HG02885 (cell line): Measurements from ENCODE around the gene ATIC.

ENCODE experiments used
- ATAC-seq: cut with Tn5 transposase; IDR thresholded peaks from one replicate; pipeline ENCODE4 v1.9.1; 2021; ENCODE audit warnings: mild to moderate bottlenecking; ENCODE audit not compliant: unreplicated experiment, poor library complexity

ATIC gene

DNA sequence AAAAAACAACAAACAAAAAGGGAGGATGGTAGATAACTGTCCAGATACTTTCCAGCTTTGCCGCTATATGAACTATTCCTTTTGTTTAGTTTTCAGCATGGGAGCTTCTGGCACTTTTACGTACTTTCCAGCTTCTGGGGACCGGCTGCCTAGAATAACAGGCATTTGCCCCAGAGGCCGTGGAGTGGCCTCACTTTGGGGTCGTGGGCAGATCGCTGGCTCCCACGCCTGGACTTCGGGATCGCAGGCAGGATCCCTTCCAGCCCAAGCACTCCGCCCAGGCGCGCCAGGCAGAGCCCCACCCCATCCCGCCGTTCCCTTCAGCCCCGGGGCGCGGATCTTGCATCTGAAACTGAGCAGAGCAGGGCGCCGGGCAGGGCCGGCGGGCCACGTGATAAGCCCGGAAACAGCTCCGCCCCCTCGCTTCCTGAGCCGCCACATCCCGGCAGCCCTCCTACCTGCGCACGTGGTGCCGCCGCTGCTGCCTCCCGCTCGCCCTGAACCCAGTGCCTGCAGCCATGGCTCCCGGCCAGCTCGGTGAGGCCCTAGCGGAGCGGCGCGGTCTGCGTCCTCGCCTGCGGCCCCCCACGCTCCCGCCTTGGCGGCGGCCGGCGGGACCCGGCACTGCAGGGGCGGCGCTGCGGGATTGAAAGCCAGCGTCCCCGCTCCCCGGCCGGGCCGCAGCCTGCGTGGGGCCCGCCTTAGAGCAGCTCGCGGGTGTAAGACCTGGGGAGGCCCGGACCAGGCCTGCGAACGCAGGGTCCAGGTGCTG, at the start of gene ATIC:
TSS of gene ATIC (plus strand) at position 435 of the 772 bp plus-strand sequence. CDS start at position 519, 84 bp downstream.
- ATAC-seq: peak; percentile 98

DNA sequence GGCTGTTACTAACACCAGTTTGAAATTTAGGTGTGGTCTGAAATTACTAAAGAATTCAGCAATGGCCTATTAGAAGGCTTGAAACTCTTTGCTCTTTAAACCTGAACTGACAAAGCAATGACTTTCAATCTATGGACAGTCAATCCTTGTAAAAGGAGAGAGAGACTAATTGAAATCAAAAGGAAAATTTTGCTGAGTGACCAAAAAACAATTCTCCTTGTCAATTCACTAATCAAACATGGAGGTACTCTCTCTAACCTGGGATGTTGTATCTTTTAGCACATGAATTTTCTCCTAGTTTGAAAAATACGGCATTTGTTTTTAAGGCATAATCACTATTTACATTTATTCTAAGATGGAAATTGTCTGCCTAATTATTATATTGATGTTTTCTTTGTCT, 49.6 kb upstream of the ATIC start:
- no peak for ATAC-seq

DNA sequence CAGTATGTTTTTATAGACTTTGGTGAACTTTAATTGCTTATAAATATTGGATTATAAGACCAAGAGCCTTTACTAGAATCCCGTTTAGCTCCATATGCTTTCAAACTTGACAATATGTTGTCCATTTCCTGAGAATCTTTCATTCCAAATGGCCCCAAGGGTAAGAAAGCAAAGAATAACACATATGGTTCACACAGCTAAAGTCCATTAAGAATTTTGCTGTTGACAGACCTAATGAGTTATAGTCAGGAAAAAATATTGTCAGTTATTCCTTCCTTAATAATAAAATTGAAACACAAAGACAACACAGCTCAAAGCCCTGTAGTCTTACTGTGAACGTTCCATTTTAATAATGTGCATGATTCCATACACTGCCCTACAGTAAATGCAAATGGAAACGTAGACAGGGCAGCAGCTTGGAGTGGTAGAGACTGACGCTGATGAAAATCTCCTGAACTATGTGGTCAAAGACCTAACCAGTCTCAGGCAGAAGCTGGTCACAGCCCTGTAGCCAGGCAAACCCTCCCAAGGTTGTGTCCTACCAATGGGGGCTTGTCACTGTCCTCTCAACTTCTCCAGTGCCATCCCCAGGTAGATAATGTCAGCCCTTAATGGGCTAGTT, 49.0 kb upstream of the ATIC start:
- ATAC-seq: no peak

DNA sequence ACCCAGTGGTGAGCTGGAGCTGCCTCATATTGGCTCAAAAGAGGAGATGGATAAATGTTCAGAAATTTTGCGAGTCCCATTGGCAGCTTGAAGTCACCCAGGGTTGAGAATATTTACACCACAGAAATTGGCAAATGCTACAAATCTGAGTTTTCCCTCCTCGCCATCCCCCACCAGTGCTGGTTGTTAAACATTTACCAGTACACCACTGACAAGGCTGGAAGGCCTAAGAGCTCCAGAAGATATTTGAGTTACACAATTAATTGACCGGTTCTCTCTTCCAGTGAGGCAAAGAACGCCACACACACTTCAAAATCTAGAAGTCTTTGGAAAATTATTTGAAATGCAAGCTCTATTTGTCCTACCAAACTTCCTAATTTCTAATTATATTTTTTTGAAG, 47.5 kb upstream of the ATIC start:
- no peak for ATAC-seq

DNA sequence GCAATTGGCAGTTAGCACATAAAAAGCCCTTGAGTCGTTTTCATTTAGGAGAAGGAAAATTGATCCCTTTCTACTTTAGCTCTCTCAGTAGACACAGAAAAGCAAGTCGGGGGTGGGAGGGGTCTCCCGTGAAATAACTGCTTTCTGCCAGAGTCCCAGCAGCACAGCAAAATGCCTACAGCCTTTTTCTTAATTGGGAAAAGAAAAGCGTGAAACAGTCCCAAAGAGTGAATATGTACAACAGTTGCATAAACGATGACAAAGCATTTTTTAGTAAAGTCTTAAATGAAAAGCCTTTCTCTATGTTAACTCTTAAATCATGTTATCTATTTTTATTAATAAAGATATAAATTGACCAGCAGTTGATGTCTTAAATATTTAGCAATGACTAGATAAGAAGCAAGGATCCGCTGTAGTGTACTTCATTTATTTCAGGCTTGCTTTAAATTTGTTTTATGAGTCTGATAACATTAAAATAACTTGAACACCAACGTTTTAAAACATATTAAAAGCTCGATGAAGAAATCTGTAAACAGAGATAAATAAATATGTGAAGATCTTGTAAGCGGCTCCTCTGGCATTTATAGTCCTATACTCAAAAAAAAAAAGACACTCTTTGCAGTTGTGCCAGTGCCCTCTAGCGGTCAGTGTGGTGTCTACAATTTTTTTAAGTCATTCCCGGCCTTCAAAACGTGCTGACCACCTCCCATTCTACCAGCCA, 42.3 kb upstream of the ATIC start:
- ATAC-seq: peak; percentile 67

DNA sequence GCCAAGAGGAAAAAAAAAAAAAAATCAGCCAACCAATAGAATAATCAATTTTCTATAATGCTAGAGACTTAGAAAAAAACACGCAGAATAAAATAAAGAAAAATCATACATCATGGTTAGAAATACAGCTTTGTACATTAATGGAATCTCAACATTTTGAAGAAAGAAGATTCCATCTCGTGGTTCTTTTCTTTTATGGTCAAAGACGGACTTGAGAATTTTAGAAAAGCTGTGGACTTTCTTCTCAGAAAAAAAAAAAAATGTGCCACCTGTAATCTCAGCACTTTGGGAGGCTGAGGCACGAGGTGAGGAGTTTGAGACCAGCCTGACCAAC, 41.8 kb upstream of the ATIC start:
- no peak for ATAC-seq

DNA sequence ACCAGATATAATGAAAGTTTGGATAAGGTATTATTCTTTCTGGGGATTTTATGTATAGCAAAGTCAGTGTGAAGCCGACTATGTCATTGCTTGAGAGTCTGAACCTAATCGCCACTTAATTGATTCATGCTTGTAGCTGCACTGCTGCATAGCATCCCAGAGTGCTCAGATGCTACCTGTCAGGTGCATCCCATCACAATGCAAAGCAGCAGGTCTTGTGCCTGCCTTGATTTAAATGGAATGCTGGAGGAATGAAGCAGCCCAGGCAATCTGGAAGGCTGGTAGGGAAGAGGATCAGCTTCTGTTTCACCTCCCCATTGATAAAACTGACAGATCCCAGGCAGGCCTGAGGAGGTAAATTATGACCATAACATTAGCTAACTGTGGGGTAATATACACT, 40.4 kb upstream of the ATIC start:
- ATAC-seq: no peak

DNA sequence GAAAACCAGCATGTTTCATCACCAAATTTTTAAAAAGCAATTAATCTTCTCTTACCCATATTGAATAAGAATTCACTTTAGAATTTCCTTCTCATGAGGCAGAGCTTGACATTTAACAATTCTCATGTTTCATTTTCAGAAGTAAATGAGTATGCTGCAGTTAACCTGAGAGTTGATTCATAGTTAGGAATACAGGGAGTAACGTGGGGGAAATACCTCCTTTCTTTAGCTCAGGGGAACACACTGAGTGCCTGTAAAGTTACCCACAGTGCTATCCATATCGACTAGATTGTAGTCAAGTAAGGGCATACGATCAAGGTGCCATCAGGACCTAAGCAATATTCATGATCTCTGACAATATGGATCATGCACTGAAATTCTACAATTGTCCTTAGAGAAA, 38.9 kb upstream of the ATIC start:
- ATAC-seq: peak; percentile 44

DNA sequence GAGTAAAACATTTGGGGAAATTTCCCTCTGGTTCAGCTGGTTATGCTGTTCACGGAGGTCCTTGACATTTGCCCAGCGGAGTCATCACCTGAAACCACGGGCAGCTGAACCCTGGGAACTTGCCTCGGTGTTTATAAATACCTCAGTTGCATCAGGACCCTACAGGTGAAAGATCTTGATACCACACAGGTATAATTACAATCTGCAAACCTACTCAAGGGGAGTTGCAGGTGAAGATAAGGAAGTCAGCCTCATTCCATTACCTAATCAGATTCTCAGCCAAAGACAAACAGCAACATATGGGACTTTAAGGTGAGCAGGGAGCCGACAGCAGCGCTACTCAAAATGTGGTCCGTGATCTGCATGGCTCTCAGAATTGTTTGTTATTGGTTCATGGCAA, 37.0 kb upstream of the ATIC start:
- ATAC-seq: no peak

DNA sequence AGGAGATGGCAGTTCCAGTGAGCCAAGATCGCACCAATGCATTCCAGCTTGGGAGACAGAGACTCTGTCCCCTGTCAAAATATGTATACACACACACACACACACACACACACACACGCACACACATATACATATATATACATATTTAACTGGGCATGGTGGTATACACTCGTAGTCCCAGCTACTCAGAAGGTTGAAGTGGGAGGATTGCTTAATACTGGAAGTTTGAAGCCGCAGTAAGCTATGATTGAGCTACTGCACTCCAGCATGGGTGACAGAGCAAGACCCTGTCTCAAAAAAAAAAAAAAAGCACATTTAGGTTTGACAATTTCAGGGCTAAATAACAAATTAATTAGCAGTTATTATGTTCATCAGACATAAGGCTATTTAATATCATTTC, 36.0 kb upstream of the ATIC start:
- ATAC-seq: no peak

DNA sequence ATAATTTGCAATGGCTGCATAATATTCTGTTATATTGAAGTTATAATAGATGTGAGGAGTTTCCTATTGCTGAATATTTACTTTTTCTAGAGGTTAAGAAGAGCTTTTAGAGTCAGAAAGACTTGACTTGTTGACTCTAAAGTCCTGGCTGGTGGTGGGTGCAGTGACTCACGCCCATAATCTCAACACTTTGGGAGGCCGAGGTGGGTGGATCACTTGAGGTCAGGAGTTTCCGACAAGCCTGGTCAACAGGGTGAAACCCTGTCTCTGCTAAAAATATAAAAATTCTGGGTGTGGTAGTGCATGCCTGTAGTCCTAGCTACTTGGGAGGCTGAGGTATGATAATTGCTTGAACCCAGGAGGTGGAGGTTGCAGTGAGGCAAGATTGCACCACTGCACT, 33.9 kb upstream of the ATIC start:
- no peak for ATAC-seq

DNA sequence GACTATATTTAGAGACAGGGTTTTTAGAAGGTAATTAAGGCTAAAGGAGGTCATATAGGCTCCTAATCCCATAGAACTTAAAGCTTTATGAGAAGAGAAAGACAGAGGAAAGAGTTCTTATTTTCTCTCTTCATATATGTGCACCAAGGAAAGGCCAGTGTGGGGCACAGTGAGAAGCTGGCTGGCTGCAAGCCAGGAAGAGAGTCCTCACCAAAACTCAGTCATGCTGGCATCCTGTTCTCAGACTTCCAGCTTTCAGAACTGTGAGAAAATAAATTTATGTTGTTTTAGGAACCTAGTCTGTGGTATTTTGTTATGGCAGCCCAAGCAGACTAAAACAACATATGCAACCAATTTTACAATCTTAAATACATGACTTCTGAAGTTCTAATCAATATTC, 31.5 kb upstream of the ATIC start:
- ATAC-seq: no peak

DNA sequence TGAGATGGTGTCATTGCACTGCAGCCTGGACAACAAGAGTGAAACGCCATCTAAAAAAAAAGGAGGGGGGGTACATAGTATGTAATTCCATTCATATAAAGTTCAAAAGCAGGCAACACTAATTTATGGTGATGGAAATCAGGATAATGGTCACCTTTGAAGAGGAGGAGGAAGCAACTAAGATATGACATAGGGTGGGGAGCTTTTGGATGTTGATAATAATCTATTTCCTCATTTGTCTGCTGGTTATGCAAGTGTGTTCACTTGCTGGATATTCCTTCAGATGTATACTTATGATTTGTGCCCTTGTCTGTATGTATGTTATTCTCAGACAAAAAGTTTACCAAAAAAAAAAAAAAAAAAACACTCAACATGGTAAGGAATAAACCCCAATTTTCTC, 28.6 kb upstream of the ATIC start:
- ATAC-seq: no peak

DNA sequence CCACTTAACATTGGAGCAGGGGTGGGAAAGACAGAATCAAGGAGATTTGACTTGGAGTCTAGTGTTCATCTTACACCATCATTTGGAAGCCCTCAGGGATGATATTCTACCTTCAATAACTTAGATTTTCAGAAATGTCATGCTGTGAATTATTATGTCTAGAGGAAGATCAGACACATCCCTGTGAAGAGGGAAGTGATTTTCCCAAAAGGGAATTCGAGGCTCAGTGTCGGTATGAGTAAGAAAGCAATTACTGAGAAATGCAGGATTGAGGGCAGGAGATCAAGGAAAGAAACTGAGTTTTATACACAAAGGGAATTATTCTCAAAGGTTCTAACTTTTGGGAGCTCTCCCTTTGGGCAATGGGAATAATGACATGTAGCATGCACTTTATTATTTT, 25.6 kb upstream of the ATIC start:
- ATAC-seq: no peak

DNA sequence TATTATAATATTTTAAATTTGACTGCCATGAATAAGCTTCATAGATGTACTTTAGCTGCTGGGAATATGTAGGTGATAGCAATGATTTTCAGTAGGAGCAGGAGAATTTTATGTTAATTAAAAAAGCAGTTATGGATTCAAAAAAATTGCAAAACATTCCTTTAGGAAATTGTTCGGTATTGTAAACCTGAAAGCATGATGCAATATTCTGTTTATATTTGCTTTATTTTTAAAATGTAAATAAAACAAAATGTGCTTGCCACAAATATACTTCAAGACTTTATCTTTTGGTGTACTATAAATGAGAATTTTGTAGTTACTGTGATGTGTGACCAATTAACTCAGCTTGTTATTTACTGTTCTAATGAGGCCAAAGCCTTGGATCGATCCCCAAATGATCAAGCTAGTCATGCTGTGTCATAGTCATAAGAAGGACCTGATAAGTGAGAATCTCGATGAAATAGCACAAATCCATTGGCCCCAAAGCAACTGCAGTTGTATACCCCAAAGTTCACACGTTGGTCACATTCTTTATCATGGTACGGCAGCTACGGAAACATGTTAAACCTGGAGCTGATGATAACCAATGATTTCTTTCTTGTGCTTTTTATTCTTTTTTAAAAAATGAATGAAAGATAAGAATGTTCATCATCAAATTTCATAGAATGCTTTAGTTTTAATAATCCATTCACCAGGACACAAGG, 23.6 kb upstream of the ATIC start:
- no peak for ATAC-seq

DNA sequence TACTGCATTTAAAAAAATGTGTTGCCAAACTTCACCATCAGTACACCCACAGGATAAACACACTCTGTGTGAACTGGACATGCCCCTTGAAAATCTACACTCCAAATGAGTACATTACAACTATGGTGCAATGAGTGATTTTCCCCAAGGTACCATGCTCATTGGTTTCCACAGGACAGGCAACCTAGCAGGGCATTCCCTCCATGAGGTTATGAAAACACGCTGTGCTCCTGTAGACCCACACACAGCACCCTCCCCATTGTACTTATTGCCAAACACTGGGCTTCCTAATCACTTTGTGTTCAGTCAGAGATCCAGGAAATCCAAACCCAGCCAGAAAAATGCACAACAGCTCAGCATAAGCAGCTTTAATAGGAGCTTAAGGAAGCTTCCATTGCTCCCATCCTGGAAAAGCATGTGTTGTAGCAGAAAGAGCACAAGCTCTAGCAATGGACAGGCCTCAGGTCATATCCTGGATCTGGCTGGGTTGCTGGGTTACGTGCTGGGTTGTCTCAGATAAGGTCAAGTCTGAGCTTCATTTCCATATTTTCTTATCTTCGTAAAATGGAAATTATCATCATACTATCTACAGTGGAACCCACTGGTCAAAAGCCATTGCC, 20.8 kb upstream of the ATIC start:
- no peak for ATAC-seq

DNA sequence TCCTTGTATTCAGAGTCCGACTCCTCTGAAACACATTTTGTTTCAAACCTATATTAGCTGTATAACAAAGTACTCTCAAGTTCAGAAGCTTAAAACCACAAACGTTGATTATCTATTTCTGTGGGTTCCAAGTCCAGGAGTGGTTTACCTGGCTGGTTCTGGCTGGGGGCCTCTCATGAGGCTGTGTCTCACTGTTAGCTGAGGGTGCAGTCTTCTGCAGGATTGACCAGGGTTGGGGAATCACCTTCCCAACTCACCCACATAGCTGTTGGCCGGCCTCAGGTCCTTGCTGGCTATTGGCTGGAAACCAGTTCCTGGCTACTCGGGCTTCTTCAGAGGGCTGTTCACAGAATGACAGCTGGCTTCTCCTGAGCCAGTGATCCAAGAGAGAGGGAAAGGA, 18.0 kb upstream of the ATIC start:
- no peak for ATAC-seq

DNA sequence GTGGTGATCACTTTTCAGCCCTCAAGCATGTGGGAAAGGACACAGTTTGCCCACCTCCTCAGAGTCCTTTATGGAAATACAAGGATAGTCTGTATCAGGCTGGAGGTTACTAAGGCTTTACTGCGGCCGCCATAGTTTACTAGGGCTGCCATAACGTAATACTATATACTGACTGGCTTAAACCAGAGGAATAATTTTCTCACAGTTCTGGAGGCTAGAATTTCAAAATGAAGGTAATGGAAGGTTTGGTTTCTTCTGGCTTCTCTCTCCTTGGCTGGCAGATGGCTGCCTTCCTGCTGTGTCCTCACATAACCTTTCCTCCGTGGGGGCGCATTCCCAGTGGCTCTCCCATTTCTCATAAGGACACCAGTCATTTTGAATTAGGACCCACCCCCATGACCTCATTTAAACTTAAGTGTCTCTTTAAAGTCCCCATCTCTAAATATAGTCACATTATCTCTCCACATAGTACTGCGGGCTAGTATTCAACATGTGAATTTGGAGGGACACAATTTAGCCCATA, 12.5 kb upstream of the ATIC start:
- ATAC-seq: no peak

DNA sequence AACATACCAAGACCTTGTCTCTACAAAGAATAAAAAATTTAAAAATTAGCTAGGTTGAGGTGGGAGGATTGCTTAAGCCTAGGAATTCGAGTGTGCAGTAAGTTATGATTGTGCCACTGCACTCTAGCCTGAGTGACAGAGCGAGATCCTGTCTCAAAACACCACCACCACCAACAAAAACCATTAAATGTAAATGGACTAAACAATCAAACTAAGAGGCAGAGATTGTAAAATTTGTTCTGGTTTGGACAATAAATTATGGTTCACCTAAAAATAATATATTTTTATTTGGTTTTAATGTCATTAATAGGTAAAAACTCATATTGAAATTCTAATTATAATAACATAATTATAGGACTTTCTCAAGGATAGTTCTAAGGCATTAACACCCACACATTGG, 9.9 kb upstream of the ATIC start:
- ATAC-seq: no peak

DNA sequence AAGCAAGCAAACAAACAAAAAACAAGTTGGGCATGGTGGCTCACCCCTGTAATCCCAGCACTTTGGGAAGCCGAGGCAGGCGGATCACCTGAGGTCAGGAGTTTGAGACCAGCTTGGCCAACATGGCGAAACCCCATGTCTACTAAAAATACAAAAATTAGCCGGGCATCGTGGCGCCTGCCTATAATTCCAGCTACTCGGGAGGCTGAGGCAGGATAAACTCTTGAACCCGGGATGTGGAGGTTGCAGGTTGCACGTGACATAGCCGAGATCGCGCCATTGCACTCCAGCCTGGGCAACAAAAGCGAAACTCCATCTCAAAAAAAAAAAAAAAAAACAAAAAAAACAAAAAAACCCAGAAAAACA, 617 bp upstream of the ATIC start:
- ATAC-seq: peak; percentile 16

DNA sequence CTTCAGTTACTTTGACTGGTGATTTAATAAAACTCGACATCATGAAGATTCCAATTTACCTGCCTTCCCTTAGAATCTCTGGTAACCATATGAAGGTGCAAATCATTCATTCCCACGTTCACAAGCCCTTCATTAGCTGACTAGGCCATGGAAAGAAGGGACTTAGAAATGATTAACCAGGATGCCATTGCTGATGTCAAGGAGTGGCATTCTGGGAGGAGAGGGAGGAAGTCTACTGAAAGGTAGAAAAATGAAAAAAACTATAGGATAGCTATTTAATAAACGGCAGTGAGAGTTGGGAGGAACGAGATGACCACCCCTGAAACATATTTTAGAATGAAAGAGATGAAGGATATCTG, 1.4 kb downstream of the ATIC start:
- no peak for ATAC-seq
